ENCODE results near the gene LMX1B. TPM values are rescaled to one million over a fixed set of nuclear protein-coding genes. Genes with fewer than 3 reads are reported as not detected.

Gene LMX1B
- total and polyA plus RNA-seq, 3 donors from 2014 or later: 2.8 to 7.6 (median 7.6) TPM

DNA sequence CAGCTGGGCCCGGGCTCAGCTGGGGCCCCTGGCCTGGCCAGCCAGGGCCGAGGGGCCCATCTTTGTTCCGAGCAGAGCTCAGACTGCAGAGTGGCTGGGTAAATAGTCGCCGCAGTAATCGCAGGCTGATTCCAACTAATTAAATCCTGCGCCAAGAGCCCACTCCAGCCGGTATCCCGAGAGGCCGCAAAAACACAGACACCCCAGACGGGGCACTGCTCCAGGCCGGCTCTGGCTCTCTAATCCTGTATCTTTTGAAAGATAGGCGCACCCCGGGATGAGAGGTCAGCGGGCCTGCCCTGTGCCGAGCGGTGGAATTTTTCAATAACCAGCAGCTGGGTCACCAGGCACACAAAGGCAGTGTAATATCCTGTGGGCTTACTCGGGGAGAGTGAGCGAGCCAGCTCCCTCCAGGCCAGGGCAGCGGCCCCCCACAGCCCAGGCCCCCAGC is 57.7 kb downstream of the LMX1B start:
- Histone ChIP-seq H3K4me1 (peaks cover 3% of the 10 kb centered on the region), H3K36me3 (ENCODE audit: low read depth, missing control alignments) (no peaks in the 10 kb centered on the region), H3K9me3 (no peaks in the 10 kb centered on the region), H3K27ac (no peak overlapping the region), H3K4me3 (no peak overlapping the region), H3K27me3 (no peaks in the 10 kb centered on the region)
- WGBS, 2 donors: 49 to 54% methylated on average over 9 to 14 of the region's 20 CpGs
- DNase-seq: peak; percentile 25
- intact Hi-C loops (cut with DNase I; ENCODE audit: low total_unique reads): no loop called here
- no peak for TF ChIP-seq POLR2A (IDR thresholded peaks at IDR 0.05)
- TF ChIP-seq, protein P1, sequence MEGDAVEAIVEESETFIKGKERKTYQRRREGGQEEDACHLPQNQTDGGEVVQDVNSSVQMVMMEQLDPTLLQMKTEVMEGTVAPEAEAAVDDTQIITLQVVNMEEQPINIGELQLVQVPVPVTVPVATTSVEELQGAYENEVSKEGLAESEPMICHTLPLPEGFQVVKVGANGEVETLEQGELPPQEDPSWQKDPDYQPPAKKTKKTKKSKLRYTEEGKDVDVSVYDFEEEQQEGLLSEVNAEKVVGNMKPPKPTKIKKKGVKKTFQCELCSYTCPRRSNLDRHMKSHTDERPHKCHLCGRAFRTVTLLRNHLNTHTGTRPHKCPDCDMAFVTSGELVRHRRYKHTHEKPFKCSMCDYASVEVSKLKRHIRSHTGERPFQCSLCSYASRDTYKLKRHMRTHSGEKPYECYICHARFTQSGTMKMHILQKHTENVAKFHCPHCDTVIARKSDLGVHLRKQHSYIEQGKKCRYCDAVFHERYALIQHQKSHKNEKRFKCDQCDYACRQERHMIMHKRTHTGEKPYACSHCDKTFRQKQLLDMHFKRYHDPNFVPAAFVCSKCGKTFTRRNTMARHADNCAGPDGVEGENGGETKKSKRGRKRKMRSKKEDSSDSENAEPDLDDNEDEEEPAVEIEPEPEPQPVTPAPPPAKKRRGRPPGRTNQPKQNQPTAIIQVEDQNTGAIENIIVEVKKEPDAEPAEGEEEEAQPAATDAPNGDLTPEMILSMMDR (IDR thresholded peaks at IDR 0.05): no peak

DNA sequence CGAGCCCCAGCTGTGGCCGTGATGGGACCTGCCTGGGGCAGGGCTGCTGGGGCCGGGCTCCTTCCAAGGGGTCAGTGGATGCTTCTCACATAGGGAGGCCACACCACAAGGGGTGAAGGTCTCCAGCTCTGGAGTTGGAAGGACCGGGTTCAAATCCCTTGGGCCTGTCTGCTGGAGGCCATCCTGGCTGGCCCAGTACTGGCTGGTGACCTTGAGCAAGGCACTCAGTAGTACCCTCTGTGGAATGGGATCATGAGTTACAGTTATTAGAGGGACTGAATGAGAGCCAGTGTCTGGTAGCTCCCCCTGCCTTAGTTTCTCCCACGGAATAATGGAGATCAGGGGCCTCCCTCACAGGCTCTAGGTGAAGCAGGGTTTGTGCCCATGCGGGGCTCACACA is 58.3 kb downstream of the LMX1B start:
- H3K27ac ChIP-seq: no peak overlapping the region
- DNase-seq: no peak
- H3K4me3 ChIP-seq: no peak overlapping the region
- intact Hi-C loops (cut with DNase I; ENCODE audit: low total_unique reads): no loop called here
- no peaks in the 10 kb centered on the region for H3K27me3 ChIP-seq
- TF ChIP-seq, protein P1 (IDR thresholded peaks at IDR 0.05): no peak
- TF ChIP-seq POLR2A (IDR thresholded peaks at IDR 0.05): no peak
- H3K4me1 ChIP-seq: peaks cover 3% of the 10 kb centered on the region
- no peaks in the 10 kb centered on the region for H3K9me3 ChIP-seq
- 51 to 68% methylated on average over 5 to 6 of the region's 6 CpGs for WGBS, 2 donors
- no peaks in the 10 kb centered on the region for H3K36me3 ChIP-seq (ENCODE audit: low read depth, missing control alignments)

DNA sequence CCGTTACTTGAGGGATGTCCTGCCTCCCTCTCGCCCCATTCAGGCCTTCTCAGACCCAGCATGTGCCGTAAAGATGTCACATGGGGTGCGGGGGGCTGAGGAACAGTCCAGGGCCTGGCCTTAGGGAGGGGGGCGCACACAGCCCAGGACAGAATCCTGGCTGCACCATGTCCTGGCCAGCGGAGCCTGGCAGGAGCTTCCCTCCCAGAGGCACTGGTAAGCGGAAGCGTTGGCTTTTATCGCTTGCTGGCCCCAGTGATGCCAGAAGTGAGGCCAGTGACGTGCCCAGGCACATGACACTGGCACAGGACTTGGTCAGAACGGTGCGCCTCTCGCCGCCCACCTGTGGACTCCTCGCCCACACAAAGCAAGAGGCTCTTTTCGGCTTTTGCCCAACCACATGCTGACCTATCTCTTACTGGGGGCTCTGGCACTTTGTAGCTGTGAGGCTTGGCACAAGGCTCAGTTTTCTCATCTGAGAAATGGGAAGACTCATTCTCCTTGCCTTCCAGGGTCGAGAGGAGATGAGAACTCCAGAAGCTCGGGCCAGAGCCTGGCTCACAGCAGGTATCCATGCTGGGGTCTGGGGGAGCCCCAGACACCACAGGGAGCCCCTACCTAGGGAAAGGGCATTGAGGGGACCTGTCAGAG is 59.0 kb downstream of the LMX1B start:
- no peak for TF ChIP-seq POLR2A (IDR thresholded peaks at IDR 0.05)
- TF ChIP-seq, protein P1 (IDR thresholded peaks at IDR 0.05): no peak
- intact Hi-C loops (cut with DNase I; ENCODE audit: low total_unique reads): no loop called here
- 85% methylated on average over 17 to 18 of the region's 18 CpGs for WGBS, 2 donors
- Histone ChIP-seq H3K4me3 (no peak overlapping the region), H3K4me1 (peaks cover 3% of the 10 kb centered on the region), H3K27ac (no peak overlapping the region), H3K36me3 (ENCODE audit: low read depth, missing control alignments) (no peaks in the 10 kb centered on the region), H3K9me3 (no peaks in the 10 kb centered on the region), H3K27me3 (no peaks in the 10 kb centered on the region)
- no peak for DNase-seq

DNA sequence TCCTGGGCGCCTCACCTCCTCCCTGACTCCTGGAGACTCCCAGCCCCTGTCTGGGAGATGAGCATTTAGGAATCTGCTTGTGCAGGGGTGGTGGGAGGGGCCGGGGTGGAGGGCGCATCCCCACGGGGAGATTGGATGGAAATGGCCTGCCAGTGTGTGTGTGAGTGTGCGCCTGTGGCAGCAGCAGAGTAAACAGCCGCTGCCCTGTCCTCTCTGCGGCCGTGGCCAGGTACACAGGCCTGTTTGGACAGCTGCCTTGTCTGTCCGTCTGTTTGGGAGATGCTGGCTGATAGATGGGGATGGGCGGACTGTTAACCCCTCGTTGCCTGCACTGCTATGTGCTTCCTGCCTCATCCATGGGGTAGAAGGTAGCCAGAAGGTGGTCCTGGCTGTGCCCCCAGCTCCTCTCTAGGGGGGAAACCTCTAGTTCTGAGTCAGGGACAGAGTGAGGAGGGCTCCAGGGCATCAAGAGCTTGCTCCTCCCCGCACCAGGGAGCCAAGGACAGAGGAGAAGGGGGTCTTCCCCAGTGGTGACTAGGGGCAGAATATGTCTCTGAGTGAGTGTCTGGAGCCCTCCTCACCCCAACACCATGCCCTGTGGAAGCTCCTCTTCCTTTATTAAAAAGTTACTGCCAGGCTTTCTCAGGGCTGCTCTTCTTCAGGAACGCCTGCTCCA is 60.1 kb downstream of the LMX1B start:
- Histone ChIP-seq H3K36me3 (ENCODE audit: low read depth, missing control alignments) (no peaks in the 10 kb centered on the region), H3K4me1 (peaks cover 3% of the 10 kb centered on the region), H3K27ac (no peak overlapping the region), H3K27me3 (no peaks in the 10 kb centered on the region), H3K4me3 (no peak overlapping the region), H3K9me3 (no peaks in the 10 kb centered on the region)
- DNase-seq: no peak
- 44 to 53% methylated on average over 4 to 13 of the region's 13 CpGs for WGBS, 2 donors
- intact Hi-C loops (cut with DNase I; ENCODE audit: low total_unique reads): no loop called here
- TF ChIP-seq, protein P1 (IDR thresholded peaks at IDR 0.05): no peak
- no peak for TF ChIP-seq POLR2A (IDR thresholded peaks at IDR 0.05)
